Fibroblast of pulmonary artery (primary cell): Measurements from ENCODE around the gene KAT6B.

Experiments used
- DNase-seq: peaks from one replicate; pipeline ENCODE4 v3.0.0-alpha.2; 2010; ENCODE audit warnings: low read depth
- H3K4me3 ChIP-seq: replicated peaks from 2 replicates; pipeline ENCODE4 v1.5.1; 2011; ENCODE audit warnings: low read depth, mild to moderate bottlenecking, control low read depth, low read length, moderate library complexity
- CTCF ChIP-seq: IDR thresholded peaks from 2 replicates; pipeline ENCODE4 v1.5.1; 2011; ENCODE audit warnings: mild to moderate bottlenecking, control low read depth, low read length, inconsistent platforms; ENCODE audit errors: missing control alignments

Gene KAT6B

GRCh38 chr10:74947781-74948401 lies 121.5 kb downstream of the KAT6B start:
- DNase-seq = no peak
- H3K4me3 ChIP-seq = no peak overlapping the region
- no peak for TF ChIP-seq CTCF

- TF ChIP-seq CTCF = no peak
- DNase-seq = peak; percentile 20
- no peak overlapping the region for H3K4me3 ChIP-seq
Measured at GRCh38 chr10:74949034-74949832, 122.8 kb downstream of the KAT6B start.

- no peak for DNase-seq
- no peak for TF ChIP-seq CTCF
- H3K4me3 ChIP-seq = no peak overlapping the region
Measured at GRCh38 chr10:74949843-74950765, 123.7 kb downstream of the KAT6B start.

GRCh38 chr10:74953214-74953613 lies 126.8 kb downstream of the KAT6B start:
- no peak for DNase-seq
- TF ChIP-seq CTCF = no peak

GRCh38 chr10:74955796-74956195 lies 129.4 kb downstream of the KAT6B start:
- TF ChIP-seq CTCF = no peak
- peak; percentile 18 for DNase-seq
- no peak overlapping the region for H3K4me3 ChIP-seq

More at GRCh38 chr10:74953214-74953613, 126.8 kb downstream of the KAT6B start:
- no peak overlapping the region for H3K4me3 ChIP-seq

GRCh38 chr10:74956555-74957111 lies 130.2 kb downstream of the KAT6B start:
- no peak overlapping the region for H3K4me3 ChIP-seq
- TF ChIP-seq CTCF = no peak
- DNase-seq = no peak
